Sigmoid colon (tissue), 4 donors: ENCODE data around the gene DYRK1A.

Source experiments
- CTCF ChIP-seq, 4 experiments: fragments of 450-650 bp in 3 of 4; fragments of 200-600 bp in 1 of 4; IDR thresholded peaks; one replicate each; pipeline ENCODE4 v1.5.1; 2016 to 2019; ENCODE audit warnings: antibody characterized with exemption in 4 of 4, mild to moderate bottlenecking in 3 of 4, moderate library complexity in 2 of 4
- EP300 ChIP-seq, 4 donors: sonication (generic); formaldehyde crosslinking; IDR thresholded peaks; one replicate each; pipeline ENCODE4 v1.6.1; 2017; ENCODE audit warnings: antibody characterized with exemption in 4 of 4
- POLR2A ChIP-seq, 2 donors: fragments of 450-650 bp; IDR thresholded peaks; one replicate each; pipeline ENCODE4 v1.6.1; 2016; ENCODE audit warnings: antibody characterized with exemption in 2 of 2, mild to moderate bottlenecking in 2 of 2, moderate library complexity in 2 of 2

GRCh38 chr21:37453350-37453749, 86.8 kb downstream of the DYRK1A start:
- TF ChIP-seq EP300 (IDR thresholded peaks at IDR 0.05) = no peak
- no peak for TF ChIP-seq POLR2A (IDR thresholded peaks at IDR 0.05)
- TF ChIP-seq CTCF (IDR thresholded peaks at IDR 0.05) = no peak
